ENCODE data around the gene LARP1B. TPM values are rescaled to one million over a fixed set of nuclear protein-coding genes. Genes with fewer than 3 reads are reported as not detected.
"Not testable (repeated sequence)": the region's sequence is repeated elsewhere in the genome, so short reads cannot be mapped to it uniquely, and the experiment has no call there.

Gene LARP1B
- 10 to 100 TPM; 17.9 to 25.8 TPM for total RNA-seq
- long read RNA-seq, donor 1, partial matches to known transcripts = 3 of 12 reads
- long read RNA-seq, donor 1, other reads (novel, unspliced or antisense) = 7 of 12 reads
- long read RNA-seq, donor 2, transcript LARP1B-202 (10 exons, 2,151 nt) = major isoform, 7 of 20 reads
- long read RNA-seq, donor 2, partial matches to known transcripts = 4 of 20 reads
- long read RNA-seq, donor 2, other reads (novel, unspliced or antisense) = 8 of 20 reads

- intact Hi-C loops (cut with DNase I) = no loop called here
Observed at GRCh38 chr4:128060699-128061565, at the start of gene LARP1B. Gene LARP1B, plus strand, starts transcription at chr4:128061312. Its CDS starts 13,640 bp downstream, at chr4:128074952.

GRCh38 chr4:128025319-128025718, 35.8 kb upstream of the LARP1B start:
- intact Hi-C loops (cut with DNase I) = no loop called here
- no peak for DNase-seq (ENCODE audit: low spot score)

More at GRCh38 chr4:128060699-128061565, at the start of gene LARP1B:
- peak; percentile 99 for DNase-seq (ENCODE audit: low spot score)

- no peak for DNase-seq (ENCODE audit: low spot score)
- intact Hi-C loops (cut with DNase I) = no loop called here
Observed at GRCh38 chr4:128029907-128030306, 31.2 kb upstream of the LARP1B start.

- intact Hi-C loops (cut with DNase I) = no loop called here
Observed at GRCh38 chr4:128031756-128032384, 29.2 kb upstream of the LARP1B start.

DNA sequence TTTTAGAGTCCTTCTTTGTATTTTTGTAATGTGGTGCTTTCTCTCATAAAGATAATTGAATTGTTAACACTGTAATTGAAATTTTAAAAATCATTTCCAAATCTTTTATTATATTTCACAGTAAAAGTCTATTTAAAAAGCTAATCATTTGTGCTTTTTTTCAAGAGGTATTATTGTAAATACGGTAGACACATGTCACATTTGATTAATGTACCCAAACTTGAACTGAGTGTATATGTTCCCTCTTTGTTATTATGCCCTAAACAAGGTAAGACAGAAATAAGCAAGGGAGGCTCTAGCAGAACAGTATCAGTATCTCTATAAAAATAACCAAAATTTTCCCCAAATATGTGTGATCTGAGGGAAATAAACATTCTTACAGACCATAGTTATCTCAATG, 21.5 kb upstream of the LARP1B start:
- no peak for DNase-seq (ENCODE audit: low spot score)
- intact Hi-C loops (cut with DNase I) = no loop called here

More at GRCh38 chr4:128031756-128032384, 29.2 kb upstream of the LARP1B start:
- DNase-seq (ENCODE audit: low spot score) = no peak

DNA sequence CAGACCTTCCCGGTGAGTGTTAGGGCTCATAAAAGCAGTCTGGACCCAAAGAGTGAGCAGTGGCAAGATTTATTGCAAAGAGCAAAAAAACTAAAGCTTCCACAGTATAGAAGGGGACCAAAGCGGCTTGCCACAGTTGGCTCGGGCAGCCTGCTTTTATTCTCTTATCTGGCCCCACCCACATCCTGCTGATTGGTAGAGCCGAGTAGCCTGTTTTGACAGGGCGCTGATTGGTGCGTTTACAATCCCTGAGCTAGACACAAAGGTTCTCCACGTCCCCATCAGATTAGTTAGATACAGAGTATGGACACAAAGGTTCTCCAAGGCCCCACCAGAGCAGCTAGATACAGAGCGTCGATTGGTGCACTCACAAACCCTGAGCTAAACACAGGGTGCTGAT, 14.1 kb upstream of the LARP1B start:
- DNase-seq (ENCODE audit: low spot score) = peak; percentile 24
- intact Hi-C loops (cut with DNase I) = not testable (repeated sequence)

- peak; percentile 49 for DNase-seq (ENCODE audit: low spot score)
- intact Hi-C loops (cut with DNase I) = not testable (repeated sequence)
Observed at GRCh38 chr4:128047514-128047913, 13.6 kb upstream of the LARP1B start.

- DNase-seq (ENCODE audit: low spot score) = peak; percentile 17
- intact Hi-C loops (cut with DNase I) = not testable (repeated sequence)
Observed at GRCh38 chr4:128051229-128051628, 9.9 kb upstream of the LARP1B start.

DNA sequence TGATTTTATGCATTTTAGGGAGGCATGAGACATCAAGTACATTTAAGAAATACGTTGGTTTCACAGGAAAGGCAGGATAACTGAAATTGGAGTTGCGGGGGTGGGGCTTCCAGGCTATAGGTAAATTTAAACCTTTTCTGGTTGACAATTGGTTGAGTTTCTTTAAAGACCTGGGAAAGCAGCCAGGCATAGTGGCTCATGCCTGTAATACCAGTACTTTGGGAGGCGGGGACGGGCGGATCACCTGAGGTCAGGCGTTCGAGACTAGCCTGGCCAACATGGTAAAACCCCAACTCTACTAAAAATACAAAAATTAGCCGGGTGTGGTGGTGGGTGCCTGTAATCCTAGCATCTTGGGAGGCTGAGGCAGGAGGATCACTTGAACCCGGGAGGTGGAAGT, 6.2 kb upstream of the LARP1B start:
- DNase-seq (ENCODE audit: low spot score) = peak; percentile 58
- intact Hi-C loops (cut with DNase I) = not testable (repeated sequence)

DNA sequence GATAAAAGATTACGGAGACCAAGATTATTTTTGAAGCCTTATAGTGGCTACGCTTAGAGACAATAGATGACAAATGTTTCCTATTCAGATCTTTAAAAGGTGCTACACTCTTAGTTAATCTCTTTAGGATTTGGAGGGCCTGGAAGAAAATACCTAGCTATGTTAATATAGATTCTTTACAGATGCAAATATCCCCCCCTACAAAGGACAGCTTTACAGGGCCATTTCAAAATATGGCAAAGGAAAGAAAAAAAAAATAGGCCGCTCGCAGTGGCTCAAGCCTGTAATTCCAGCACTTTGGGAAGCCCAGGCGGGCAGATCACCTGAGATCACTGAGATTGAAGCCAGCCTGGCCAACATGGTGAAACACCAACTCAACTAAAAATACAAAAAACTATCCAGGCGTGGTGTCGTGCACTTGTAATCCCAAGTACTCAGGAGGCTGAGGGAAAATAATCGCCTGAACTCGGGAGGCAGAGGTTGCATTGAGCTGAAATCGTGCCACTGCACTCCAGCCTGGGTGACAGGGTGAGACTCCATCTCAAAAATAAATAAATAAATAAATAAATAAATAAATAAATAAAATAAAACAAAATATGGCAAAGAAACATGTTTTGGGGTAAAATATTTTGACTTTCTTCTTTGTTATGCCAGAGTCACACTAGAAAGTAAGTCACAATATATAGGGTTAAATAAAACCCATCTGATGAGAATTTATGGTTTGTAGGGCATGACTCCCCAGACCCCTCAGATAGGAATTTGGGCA, 5.5 kb upstream of the LARP1B start:
- DNase-seq (ENCODE audit: low spot score); intact Hi-C loops (cut with DNase I): not testable (repeated sequence)

GRCh38 chr4:128056396-128056795, 4.7 kb upstream of the LARP1B start:
- intact Hi-C loops (cut with DNase I) = no loop called here
- no peak for DNase-seq (ENCODE audit: low spot score)

DNA sequence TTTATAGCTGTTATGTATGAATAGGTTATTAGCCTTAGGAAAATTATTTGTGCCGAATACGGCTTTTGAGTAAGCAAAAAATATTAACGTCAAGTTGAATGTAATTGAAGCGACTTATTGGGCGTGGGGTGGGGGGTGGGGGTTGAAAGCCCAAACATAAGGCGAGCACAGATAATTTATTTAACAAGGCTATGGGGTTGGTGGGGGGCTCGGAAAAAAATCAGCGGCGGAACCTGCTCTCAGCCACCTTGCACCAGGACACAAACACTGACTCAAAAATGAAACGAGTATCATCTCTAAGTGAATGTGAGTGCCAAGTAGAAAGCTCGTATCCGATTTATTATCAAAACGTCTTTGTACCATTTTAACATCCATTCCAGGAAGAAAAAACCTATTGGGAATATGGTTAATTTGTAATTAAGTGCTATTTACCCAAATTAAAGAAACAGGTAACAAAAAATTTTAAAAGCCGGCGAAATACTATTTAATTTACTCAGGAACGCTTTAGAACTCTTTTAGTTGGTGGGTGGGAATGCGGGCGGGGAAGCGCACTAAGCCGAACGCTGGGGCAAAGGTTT, 902 bp upstream of the LARP1B start:
- intact Hi-C loops (cut with DNase I) = no loop called here
- no peak for DNase-seq (ENCODE audit: low spot score)

DNA sequence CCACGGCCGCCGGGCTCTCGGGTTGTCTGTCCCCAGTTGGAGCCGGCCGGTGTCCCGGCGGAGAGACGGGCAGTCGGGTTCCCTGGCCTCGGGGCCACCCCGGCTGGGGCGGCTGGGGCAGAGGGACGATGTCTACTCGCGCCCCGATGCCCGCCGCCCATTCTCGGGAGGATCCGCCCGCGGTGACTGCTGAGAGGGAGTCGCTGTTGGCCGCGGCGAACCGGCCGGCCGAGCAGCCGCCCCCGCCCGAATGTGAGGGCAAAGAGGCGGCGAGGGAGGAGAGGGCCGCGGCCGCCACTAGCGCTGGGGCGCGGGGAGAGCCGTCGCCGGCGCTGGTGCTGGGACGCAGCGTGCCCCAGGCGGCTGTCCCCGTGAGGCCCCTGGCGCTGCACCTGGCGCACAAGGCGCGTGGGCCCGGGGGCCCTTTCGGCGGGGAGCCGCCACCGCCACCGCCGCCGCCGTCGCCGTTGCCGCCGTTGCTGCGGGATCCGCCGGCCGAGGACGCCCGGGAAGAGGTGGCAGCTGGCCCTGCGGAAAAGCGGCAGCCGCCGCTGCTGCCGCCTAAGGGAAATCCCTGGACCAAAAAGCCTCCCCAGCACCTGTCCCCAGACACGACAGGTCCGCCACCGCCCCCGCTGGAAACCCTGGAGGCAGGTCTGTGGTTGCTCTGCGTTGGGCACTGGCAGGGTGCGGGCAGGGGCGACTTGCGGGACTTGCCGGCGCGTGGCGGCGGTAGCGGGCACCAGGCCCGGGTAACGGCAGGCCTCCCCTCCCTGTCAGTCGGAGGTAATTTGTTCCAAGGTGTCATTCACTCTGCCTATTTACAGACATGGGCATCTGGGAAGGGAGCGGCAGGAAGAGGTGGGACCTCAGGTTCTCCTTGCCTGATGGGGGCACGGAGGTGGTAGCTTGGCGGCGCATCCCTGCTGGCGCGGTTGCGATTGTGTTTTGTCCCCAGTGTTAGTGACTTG, 739 bp downstream of the LARP1B start:
- peak; percentile 88 for DNase-seq (ENCODE audit: low spot score)
- intact Hi-C loops (cut with DNase I) = no loop called here

GRCh38 chr4:128066453-128066820, 5.3 kb downstream of the LARP1B start:
- DNase-seq (ENCODE audit: low spot score) = peak; percentile 64
- intact Hi-C loops (cut with DNase I) = not testable (repeated sequence)

DNA sequence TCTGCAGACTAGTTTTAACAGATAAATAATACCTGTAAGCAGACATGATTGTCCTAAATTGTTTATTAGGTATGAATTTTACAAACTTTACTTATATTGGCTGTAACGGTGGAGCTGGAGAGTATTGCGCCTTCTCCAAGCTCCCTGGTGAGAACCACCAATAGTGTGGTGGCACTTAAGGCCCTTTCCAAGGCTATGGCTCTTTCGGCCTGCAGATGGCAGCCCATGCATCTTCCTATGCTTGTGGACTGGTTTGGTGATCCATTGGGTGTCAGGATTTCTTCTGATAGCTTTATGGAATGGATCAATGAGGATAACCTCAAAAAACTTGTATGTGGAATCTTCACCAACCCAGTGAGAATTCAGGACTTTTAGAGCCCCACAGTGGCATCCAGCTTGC, 7.8 kb downstream of the LARP1B start:
- DNase-seq (ENCODE audit: low spot score) = peak; percentile 26
- intact Hi-C loops (cut with DNase I) = no loop called here

DNA sequence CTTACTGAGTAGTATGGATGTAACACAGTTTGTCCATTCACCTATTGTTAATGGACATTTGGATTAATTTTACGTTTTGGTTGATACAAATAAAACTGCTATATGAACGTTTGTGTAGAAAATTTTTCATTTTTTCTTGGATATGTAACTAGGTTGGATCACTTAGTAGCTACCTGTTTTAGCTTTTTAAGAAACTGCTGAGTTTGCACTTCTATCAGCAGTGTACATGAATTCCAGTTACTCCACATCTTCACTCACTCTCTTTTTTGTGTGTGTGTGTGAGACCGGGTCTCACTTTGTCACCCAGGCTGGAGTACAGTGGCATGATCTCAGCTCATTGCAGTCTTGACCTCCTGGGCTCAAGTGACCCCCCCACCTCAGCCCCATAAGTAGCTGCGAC, 15.4 kb downstream of the LARP1B start:
- intact Hi-C loops (cut with DNase I) = no loop called here
- DNase-seq (ENCODE audit: low spot score) = no peak

DNA sequence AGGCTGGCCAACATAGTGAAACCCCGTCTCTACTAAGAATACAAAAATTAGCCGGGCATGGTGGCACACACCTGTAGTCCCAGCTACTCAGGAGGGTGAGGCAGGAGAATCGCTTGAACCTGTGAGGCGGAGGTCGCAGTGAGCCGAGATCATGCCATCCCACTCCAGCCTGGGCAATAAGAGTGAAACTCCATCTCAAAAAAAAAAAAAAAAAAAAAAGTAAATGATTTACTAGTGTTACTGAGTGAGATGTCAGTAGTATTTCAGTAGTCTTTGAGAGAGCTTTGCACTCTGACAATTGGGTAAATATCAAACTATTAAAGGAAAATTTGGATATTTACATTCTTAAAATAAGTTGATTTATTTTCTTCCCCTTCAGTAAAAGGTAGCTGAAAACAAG, 34.2 kb downstream of the LARP1B start:
- DNase-seq (ENCODE audit: low spot score); intact Hi-C loops (cut with DNase I): not testable (repeated sequence)

DNA sequence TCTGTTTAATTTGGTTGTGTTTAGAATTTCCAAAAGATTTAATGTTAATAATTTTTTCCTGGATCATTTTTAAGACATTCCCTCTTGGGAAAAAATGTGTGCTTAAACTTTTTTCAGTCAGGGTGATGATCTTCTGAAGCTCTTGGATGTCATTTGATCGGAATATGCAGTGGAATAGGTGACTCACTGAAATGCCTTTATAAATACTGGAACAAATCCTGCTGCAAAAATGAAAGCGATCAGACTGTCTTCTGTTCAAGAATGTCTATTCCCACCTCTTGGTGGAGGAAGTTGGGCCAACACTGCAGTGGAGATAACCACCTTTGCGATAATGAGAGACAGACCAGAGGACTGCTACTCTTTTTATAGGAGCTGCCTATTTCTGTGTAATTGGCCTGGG, 46.7 kb downstream of the LARP1B start:
- intact Hi-C loops (cut with DNase I) = no loop called here

More for the DNA sequence above, 46.7 kb downstream of the LARP1B start:
- no peak for DNase-seq (ENCODE audit: low spot score)

Measured in posterior vena cava (tissue), 2 donors.